Small intestine (tissue), 16 donors: ENCODE results near the gene GLDC. TPM values are rescaled to one million over a fixed set of nuclear protein-coding genes. Genes with fewer than 3 reads are reported as not detected.
"Not testable (repeated sequence)": the region's sequence is repeated elsewhere in the genome, so short reads cannot be mapped to it uniquely, and the experiment has no call there.

ENCODE experiments used
- DNase-seq, 2 donors: peaks; one replicate each; pipeline versions ENCODE4 v3.0.0 to v3.0.0-alpha.2; 2013
- FAIRE-seq: peaks from 2 replicates; lab custom pipeline; 2012; peaks lifted over from hg19 to GRCh38; lab: Jason Lieb, UNC
- H3K27ac ChIP-seq, 3 donors: one replicate each; pipeline ENCODE4 v1.5.1; 2013; ENCODE audit warnings: low read length in 2 of 3, mild to moderate bottlenecking in 2 of 3, control low read depth in 1 of 3, inconsistent platforms in 1 of 3, low read depth in 1 of 3, moderate library complexity in 1 of 3
- H3K27me3 ChIP-seq, 3 donors: one replicate each; pipeline ENCODE4 v1.6.1; 2013; ENCODE audit warnings: low read length in 3 of 3, inconsistent platforms in 1 of 3; ENCODE audit not compliant: control insufficient read depth in 3 of 3, insufficient read depth in 3 of 3
- H3K36me3 ChIP-seq, 3 donors: one replicate each; pipeline ENCODE4 v1.6.1; 2013; ENCODE audit warnings: low read length in 3 of 3, inconsistent platforms in 1 of 3, low read depth in 1 of 3, mild to moderate bottlenecking in 1 of 3, moderate library complexity in 1 of 3; ENCODE audit not compliant: control insufficient read depth in 3 of 3, insufficient read depth in 2 of 3
- H3K4me1 ChIP-seq, 3 donors: one replicate each; pipeline ENCODE4 v1.6.1; 2013; ENCODE audit warnings: low read length in 2 of 3, inconsistent platforms in 1 of 3, low read depth in 1 of 3, mild to moderate bottlenecking in 1 of 3, moderate library complexity in 1 of 3; ENCODE audit not compliant: control insufficient read depth in 3 of 3, insufficient read depth in 2 of 3
- H3K4me3 ChIP-seq, 3 donors: one replicate each; pipeline ENCODE4 v1.5.1; 2013; ENCODE audit warnings: low read length in 3 of 3, control low read depth in 1 of 3, inconsistent platforms in 1 of 3, low read depth in 1 of 3, mild to moderate bottlenecking in 1 of 3, moderate library complexity in 1 of 3
- H3K9me3 ChIP-seq, 2 donors: one replicate each; pipeline ENCODE4 v1.6.1; 2013; ENCODE audit warnings: low read depth in 1 of 2, low read length in 1 of 2; ENCODE audit not compliant: control insufficient read depth in 2 of 2, insufficient read depth in 1 of 2
- WGBS, 3 donors: extraction: QIAGEN DNeasy Blood & Tissue Kit; methylation state at CpG; one replicate each; pipeline ENCODE4 v1.1.7; 2013; 5-methylcytosine and 5-hydroxymethylcytosine counted together
- long read RNA-seq, 10 donors: transcript quantifications; one replicate each; lab custom pipeline, GENCODE V29; 2026
- polyA plus RNA-seq, 4 donors: library from polyadenylated mRNA; stranded (reverse) in 3 of 4; unstranded in 1 of 4; fragments of 200-250 nt in 3 of 4; fragments of 120-200 nt in 1 of 4; gene quantifications; one replicate each; pipeline versions ENCODE4 v1.2.1 to v1.2.3, GENCODE V29; 2013
- donor health status: healthy with polysubstance abuse.
- donor health status: control.
- donor health status: control.
- donor health status: Bipolar disorder and iron deficiency.
- donor health status: healthy.

Gene GLDC
- polyA plus RNA-seq, result 1 to 10 TPM in 1 of 4 donors, under 1 TPM in 2, not detected in 1; 0.63 to 8.4 (median 0.81) TPM
- long read RNA-seq, donor 1, partial matches to known transcripts, result 40 of 41 reads
- long read RNA-seq, donor 1, other reads (novel, unspliced or antisense), result 0 of 41 reads
- long read RNA-seq, donor 2, result 0 reads
- long read RNA-seq, donor 3, result 0 reads
- long read RNA-seq, donor 4, result 0 reads
- long read RNA-seq, donor 5, result 0 reads
- long read RNA-seq, donor 6, partial matches to known transcripts, result 0 of 1 reads
- long read RNA-seq, donor 6, other reads (novel, unspliced or antisense), result 0 of 1 reads
- long read RNA-seq, donor 7, result 0 reads
- long read RNA-seq, donor 8, result 0 reads
- long read RNA-seq, donor 9, partial matches to known transcripts, result 0 of 1 reads
- long read RNA-seq, donor 9, other reads (novel, unspliced or antisense), result 0 of 1 reads
- long read RNA-seq, donor 10, result 0 reads

DNA sequence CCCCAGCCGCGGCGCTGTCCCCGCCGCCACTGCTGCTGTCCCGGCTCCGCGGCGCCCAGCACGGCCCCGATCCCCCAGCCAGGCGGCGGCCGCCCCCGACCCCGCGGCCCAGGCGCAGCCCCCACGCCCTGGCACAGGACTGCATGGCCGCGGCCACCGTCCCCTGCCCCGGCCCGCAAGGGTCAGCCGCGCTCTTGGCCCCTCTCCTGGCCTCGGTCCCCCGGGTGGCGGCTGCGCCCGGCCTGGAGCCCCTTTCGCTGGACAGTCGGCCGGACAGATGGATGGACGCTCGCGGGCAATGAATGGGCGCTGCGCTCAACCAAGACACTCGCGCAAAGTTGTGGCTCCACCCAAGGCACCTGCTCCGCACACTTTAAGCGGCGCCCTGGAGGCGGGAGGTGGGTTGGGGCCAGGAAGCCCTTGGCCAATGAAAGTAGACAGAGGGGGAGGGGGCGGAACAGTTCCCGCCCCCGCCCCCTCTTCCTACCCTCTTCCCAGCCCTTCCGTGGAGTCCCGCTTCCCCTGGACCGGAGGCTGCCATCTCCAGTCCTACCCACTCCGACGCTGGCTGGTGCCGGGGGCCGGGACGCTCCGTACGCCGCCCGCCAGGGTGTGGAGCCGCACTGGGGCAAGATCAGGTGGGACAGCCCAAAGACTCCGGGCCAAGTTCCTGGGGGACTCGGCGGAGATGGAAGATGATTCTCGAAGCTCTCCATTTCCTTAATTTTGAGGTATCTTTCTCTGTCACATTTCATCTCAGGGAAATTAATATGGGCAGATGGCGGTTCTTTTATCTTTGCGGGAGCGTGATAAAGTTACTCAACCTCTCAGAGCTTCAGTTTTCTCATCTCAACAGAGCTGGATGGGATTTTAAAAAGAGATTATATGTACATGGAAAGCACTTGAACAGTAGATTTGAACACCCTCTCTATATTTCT, at the start of gene GLDC:
GLDC (minus strand) TSS at position 375 of the 938 bp plus-strand sequence; CDS start at position 145, 230 bp downstream.
- peaks cover 7 to 35% (median 16%) of the 10 kb centered on the region in 3 donors for H3K27me3 ChIP-seq
- no peaks in the 10 kb centered on the region for H3K9me3 ChIP-seq
- H3K4me1 ChIP-seq, result peaks cover 0 to 11% (median 3%) of the 10 kb centered on the region in 3 donors
- DNase-seq (peak; percentile 69 to 85), FAIRE-seq (no peak)
- H3K27ac ChIP-seq, result no peak within 1 kb of the TSS
- no peaks in the 10 kb centered on the region for H3K36me3 ChIP-seq
- peak within 1 kb of the TSS in 2 of 3 donors; percentile 46 to 56 for H3K4me3 ChIP-seq
- 2 to 4% (median 3%) methylated on average over 36 to 68 of the region's 68 CpGs for WGBS, 3 donors

DNA sequence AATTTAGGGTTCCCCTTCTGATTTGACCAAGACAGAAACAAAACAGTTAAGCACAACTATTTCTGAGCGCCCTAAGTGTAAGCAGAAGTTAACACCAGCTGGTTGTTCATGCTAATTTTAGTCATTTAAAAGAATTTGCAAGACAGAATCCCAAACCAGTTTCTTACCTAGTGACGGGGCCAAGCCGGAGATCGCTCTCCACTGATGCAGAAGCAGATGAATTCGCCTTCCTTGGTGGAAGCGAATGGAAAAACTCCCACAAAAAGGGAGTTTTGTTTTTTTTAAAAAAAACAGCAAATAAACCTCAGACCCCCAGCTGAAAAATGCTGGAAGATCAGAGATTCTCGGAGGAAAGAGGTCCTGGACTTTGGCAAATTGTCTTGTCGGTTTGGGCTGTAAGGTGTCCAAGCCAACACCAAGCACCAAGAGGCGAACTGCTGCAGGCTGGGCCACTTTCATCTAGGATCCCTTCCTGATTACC, 47.4 kb upstream of the GLDC start:
- FAIRE-seq, result no peak
- WGBS, 3 donors, result 74 to 88% (median 79%) methylated on average over 9 of the region's 9 CpGs

DNA sequence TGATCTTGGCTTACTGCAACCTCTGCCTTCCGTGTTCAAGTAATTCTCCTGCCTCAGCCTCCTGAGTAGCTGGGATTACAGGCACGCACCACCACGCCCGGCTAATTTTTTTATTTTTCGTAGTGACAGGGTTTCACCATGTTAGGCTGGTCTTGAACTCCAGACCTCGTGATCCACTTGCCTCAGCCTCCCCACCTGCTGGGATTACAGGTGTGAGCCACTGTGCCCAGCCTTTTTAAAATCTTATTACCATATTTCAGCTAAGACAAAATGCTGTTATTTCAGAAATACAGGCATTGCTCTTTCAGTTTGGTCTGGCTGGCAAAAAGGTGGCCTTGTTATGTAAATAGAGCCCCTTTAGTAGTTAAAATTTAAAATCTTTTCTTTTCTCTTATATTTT, 46.9 kb upstream of the GLDC start:
- no peaks in the 10 kb centered on the region for H3K4me1 ChIP-seq
- no peaks in the 10 kb centered on the region for H3K9me3 ChIP-seq
- DNase-seq (no peak), FAIRE-seq (no peak)
- H3K27ac ChIP-seq, result no peak overlapping the region
- no peaks in the 10 kb centered on the region for H3K27me3 ChIP-seq
- no peak overlapping the region for H3K4me3 ChIP-seq
- peaks cover 0 to under 1% (median 0%) of the 10 kb centered on the region in 3 donors for H3K36me3 ChIP-seq
- WGBS, 3 donors, result 86 to 94% (median 90%) methylated on average over 6 of the region's 6 CpGs

More for the DNA sequence above, 47.4 kb upstream of the GLDC start:
- H3K4me3 ChIP-seq, result no peak overlapping the region
- H3K4me1 ChIP-seq, result no peaks in the 10 kb centered on the region
- DNase-seq, result no peak
- H3K36me3 ChIP-seq, result no peaks in the 10 kb centered on the region
- H3K27me3 ChIP-seq, result no peaks in the 10 kb centered on the region
- no peaks in the 10 kb centered on the region for H3K9me3 ChIP-seq
- no peak overlapping the region for H3K27ac ChIP-seq

DNA sequence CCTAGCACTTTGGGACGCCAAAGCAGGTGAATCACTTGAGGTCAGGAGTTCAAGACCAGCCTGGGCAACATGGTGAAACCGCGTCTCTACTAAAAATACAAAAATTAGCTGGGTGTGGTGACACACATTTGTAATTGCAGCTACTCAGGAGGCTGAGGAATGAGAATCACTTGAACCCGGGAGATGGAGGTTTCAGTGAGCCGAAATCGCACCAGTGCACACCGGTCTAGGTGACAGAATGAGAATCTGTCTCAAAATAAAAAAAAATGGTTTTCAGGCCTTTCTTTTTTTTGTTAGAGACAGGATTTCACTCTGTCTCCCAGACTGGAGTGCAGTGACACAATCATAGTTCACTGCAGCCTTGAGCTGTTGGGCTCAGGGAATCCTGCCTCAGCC, 45.1 kb upstream of the GLDC start:
- 89 to 93% (median 91%) methylated on average over 7 of the region's 7 CpGs for WGBS, 3 donors
- H3K4me3 ChIP-seq, H3K27me3 ChIP-seq, DNase-seq, H3K36me3 ChIP-seq, H3K27ac ChIP-seq, H3K9me3 ChIP-seq, H3K4me1 ChIP-seq, FAIRE-seq: not testable (repeated sequence)

DNA sequence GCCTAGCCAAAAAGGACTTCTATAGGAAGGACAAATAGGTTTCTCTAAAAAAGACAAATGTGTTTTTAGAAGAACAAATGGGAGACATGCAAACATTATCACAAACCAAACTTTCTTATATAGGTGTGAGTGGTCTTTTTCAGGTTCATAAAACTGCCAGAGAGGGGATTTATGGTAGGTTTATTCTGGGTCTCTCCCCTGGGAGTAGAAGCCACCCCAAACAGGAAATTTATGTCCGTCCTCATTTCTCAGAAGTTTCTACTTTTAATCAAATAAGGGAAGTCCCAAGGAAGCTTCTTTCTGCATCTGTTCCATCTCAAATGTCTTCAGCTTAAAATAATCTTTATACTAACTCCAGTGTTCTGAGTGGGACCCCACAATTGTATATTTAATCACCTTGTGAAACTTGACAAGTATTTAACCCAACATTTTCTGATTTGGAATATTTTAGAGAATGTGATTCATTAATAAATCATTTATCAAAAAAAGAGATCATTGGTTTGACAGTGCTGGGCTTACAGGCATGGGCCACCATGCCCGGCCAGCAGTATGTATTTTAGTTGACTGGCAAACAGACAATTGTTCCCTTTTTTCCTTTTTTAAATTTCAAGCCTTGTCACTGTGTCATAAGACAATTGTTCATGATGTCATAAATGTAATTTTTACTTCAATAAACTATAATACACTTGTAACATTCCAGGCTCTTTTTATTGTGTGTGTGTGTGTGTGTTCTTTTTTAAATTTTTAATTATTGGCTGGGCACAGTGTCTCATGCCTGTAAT, 44.6 kb upstream of the GLDC start:
- no peaks in the 10 kb centered on the region for H3K27me3 ChIP-seq
- FAIRE-seq (no peak), DNase-seq (no peak)
- peaks cover 0 to 5% (median 0%) of the 10 kb centered on the region in 3 donors for H3K36me3 ChIP-seq
- no peaks in the 10 kb centered on the region for H3K9me3 ChIP-seq
- 59 to 86% (median 84%) methylated on average over 2 of the region's 2 CpGs for WGBS, 3 donors
- no peak overlapping the region for H3K4me3 ChIP-seq
- H3K27ac ChIP-seq, result no peak overlapping the region
- no peaks in the 10 kb centered on the region for H3K4me1 ChIP-seq

DNA sequence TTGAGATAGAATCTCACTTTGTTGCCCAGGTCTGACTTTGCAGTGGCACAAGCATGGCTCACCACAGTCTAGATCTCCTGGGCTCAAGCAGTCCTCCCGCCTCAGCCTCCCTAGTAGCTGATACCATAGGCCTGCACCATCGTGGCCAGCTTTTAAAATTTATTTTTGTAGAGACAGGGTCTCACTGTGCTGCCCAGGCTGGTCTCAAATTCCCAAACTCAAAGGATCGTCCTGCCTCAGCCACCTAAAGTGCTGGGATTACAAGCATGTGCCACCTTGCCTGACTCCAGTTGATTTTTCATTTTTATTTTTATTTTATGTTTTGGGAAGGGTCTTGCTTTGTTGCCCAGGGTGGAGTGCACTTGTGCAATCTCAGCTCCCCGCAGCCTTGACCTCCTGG, 41.7 kb upstream of the GLDC start:
- peaks cover 0 to 7% (median 0%) of the 10 kb centered on the region in 3 donors for H3K36me3 ChIP-seq
- whole genome bisulfite sequencing, 3 donors, result 93 to 98% (median 94%) methylated on average over 4 of the region's 4 CpGs
- no peaks in the 10 kb centered on the region for H3K27me3 ChIP-seq
- no peak overlapping the region for H3K4me3 ChIP-seq
- DNase-seq, result no peak
- peaks cover 0 to 8% (median 3%) of the 10 kb centered on the region in 3 donors for H3K4me1 ChIP-seq
- no peak overlapping the region for H3K27ac ChIP-seq
- H3K9me3 ChIP-seq, result no peaks in the 10 kb centered on the region
- FAIRE-seq, result no peak

DNA sequence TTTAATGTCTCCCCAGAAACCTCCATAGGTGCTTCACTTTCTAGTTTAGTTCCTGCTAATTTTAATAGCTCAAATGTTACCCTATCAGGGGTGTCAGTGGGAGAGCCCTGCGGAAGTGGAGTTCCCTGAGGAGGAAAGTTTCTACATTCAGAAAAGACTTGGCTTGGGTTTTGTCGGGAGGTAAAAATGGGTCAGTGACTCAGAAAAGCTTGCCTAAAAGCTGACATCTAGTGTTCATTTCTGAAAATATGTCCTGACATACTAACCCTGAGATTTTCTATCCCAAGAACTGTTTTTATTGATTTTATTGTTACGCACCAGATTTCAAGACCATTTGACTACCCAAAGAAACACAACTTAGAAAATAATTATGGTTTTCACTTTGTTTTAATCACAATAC, 40.9 kb upstream of the GLDC start:
- Histone ChIP-seq H3K27ac (no peak overlapping the region), H3K27me3 (no peaks in the 10 kb centered on the region), H3K4me1 (peaks cover 0 to 8% (median 3%) of the 10 kb centered on the region in 3 donors), H3K9me3 (no peaks in the 10 kb centered on the region), H3K4me3 (no peak overlapping the region), H3K36me3 (peaks cover 0 to 7% (median 0%) of the 10 kb centered on the region in 3 donors)
- WGBS, 3 donors, result 57 to 81% (median 76%) methylated on average over 3 of the region's 3 CpGs
- DNase-seq (no peak), FAIRE-seq (no peak)
